ENCODE measurements around the gene SRRM3.
"Not testable (repeated sequence)": the region's sequence is repeated elsewhere in the genome, so short reads cannot be mapped to it uniquely, and the experiment has no call there.

SRRM3 gene

GRCh38 chr7:76291351-76292212 lies 89.9 kb downstream of the SRRM3 start:
- Histone ChIP-seq H3K9me3 (ENCODE audit: control insufficient read depth, low read length) (no peaks in the 10 kb centered on the region), H3K9ac (ENCODE audit: low read length) (peak overlapping the region; percentile 54), H3K4me3 (ENCODE audit: low read length) (no peak overlapping the region), H3K4me1 (ENCODE audit: control insufficient read depth, insufficient read depth, low read length) (peaks cover 54% of the 10 kb centered on the region), H3K36me3 (ENCODE audit: control insufficient read depth, insufficient read depth, low read length) (no peaks in the 10 kb centered on the region), H3K27me3 (ENCODE audit: control insufficient read depth, insufficient read depth, low read length) (no peaks in the 10 kb centered on the region)

DNA sequence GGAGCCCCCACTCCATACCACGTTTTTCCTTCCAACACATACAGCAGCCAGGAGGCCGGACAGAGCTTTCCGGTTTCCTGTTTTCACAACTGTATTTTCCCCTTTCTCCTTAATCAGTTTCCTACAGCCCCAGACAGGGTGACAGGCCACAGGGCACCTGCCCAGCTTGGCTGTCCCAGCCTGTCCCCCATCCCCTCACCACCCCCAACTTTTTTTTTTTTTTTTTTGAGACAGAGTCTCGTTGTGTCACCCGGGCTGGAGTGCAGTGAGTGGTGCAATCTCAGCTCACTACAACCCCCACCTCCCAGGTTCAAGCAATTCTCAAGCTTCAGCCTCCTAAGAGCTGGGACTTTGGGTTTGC lies 90.5 kb downstream of the SRRM3 start:
- no peaks in the 10 kb centered on the region for H3K9me3 ChIP-seq (ENCODE audit: control insufficient read depth, low read length)
- peak overlapping the region; percentile 54 for H3K9ac ChIP-seq (ENCODE audit: low read length)
- no peak overlapping the region for H3K4me3 ChIP-seq (ENCODE audit: low read length)
- H3K27me3 ChIP-seq (ENCODE audit: control insufficient read depth, insufficient read depth, low read length), result no peaks in the 10 kb centered on the region
- peaks cover 60% of the 10 kb centered on the region for H3K4me1 ChIP-seq (ENCODE audit: control insufficient read depth, insufficient read depth, low read length)
- no peaks in the 10 kb centered on the region for H3K36me3 ChIP-seq (ENCODE audit: control insufficient read depth, insufficient read depth, low read length)

GRCh38 chr7:76292911-76293310 lies 91.2 kb downstream of the SRRM3 start:
- H3K27me3 ChIP-seq (ENCODE audit: control insufficient read depth, insufficient read depth, low read length); H3K9me3 ChIP-seq (ENCODE audit: control insufficient read depth, low read length); H3K36me3 ChIP-seq (ENCODE audit: control insufficient read depth, insufficient read depth, low read length); H3K4me3 ChIP-seq (ENCODE audit: low read length); H3K9ac ChIP-seq (ENCODE audit: low read length): not testable (repeated sequence)
- H3K4me1 ChIP-seq (ENCODE audit: control insufficient read depth, insufficient read depth, low read length), result peaks cover 67% of the 10 kb centered on the region

DNA sequence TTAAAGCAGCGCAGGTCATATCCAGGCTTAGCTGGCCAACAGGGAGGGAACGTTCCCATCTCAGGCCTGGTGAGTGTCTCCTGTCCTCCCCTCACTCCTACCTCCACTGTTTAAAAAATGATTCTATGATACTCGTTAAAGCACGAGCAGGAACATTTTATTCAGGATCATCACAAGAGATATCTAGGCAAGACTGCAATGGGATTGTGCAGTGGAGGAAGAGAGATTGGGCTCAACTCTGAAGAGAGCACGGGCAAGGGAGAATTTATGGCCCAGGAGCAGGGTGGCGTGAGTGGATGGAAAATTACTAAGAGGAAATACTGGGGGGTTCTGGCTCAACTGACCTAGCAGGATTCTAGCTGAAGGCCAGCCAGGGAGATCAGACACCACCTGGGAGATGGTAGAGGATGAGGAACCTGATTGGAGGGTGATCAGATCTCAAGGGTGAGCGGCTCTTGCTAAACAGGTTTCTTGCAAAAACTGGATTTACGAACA lies 91.8 kb downstream of the SRRM3 start:
- Histone ChIP-seq H3K36me3 (ENCODE audit: control insufficient read depth, insufficient read depth, low read length) (no peaks in the 10 kb centered on the region), H3K9ac (ENCODE audit: low read length) (peak overlapping the region; percentile 29), H3K4me3 (ENCODE audit: low read length) (no peak overlapping the region), H3K9me3 (ENCODE audit: control insufficient read depth, low read length) (no peaks in the 10 kb centered on the region), H3K27me3 (ENCODE audit: control insufficient read depth, insufficient read depth, low read length) (no peaks in the 10 kb centered on the region), H3K4me1 (ENCODE audit: control insufficient read depth, insufficient read depth, low read length) (peaks cover 73% of the 10 kb centered on the region)

DNA sequence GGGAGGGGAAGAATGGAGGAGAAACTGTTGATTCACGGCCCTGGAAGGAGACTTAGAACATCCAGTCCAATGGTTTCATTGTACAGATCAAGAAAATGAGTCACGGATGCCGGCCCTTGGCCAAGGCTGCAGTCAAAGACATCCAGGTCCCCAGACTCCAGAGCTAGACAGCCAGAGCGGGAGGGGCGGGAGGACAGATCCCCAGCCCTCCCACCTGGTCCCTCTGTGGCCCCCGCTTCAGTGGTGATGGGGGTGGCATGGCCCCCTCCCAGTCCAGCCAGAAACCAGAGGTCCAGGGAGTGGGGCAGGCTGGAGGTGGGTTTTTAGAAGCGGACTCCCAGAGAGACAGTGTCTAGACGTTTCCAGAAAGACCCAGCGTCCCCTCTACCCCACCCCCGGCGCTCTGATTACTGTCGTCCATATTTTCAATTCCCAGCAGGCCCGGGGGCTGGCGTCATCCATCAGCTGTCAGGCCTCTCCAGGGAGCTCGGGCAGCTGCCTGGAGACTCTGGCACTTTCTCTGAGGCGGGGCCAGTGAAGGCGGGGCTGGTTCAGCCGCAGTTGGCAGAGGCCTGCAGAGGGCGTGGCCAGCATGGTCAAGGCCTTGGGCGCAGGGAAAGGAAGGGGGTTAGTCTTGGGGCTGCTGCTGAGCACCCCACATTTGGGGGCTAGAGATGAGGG lies 92.8 kb downstream of the SRRM3 start:
- Histone ChIP-seq H3K9me3 (ENCODE audit: control insufficient read depth, low read length) (no peaks in the 10 kb centered on the region), H3K4me1 (ENCODE audit: control insufficient read depth, insufficient read depth, low read length) (peaks cover 82% of the 10 kb centered on the region), H3K36me3 (ENCODE audit: control insufficient read depth, insufficient read depth, low read length) (no peaks in the 10 kb centered on the region), H3K27me3 (ENCODE audit: control insufficient read depth, insufficient read depth, low read length) (no peaks in the 10 kb centered on the region), H3K4me3 (ENCODE audit: low read length) (peak overlapping the region; percentile 56), H3K9ac (ENCODE audit: low read length) (peak overlapping the region; percentile 96)

GRCh38 chr7:76296743-76297740 lies 95.3 kb downstream of the SRRM3 start:
- H3K9me3 ChIP-seq (ENCODE audit: control insufficient read depth, low read length), result no peaks in the 10 kb centered on the region
- no peaks in the 10 kb centered on the region for H3K27me3 ChIP-seq (ENCODE audit: control insufficient read depth, insufficient read depth, low read length)
- H3K36me3 ChIP-seq (ENCODE audit: control insufficient read depth, insufficient read depth, low read length), result no peaks in the 10 kb centered on the region
- no peak overlapping the region for H3K4me3 ChIP-seq (ENCODE audit: low read length)
- H3K4me1 ChIP-seq (ENCODE audit: control insufficient read depth, insufficient read depth, low read length), result peaks cover 94% of the 10 kb centered on the region
- H3K9ac ChIP-seq (ENCODE audit: low read length), result peak overlapping the region; percentile 66

DNA sequence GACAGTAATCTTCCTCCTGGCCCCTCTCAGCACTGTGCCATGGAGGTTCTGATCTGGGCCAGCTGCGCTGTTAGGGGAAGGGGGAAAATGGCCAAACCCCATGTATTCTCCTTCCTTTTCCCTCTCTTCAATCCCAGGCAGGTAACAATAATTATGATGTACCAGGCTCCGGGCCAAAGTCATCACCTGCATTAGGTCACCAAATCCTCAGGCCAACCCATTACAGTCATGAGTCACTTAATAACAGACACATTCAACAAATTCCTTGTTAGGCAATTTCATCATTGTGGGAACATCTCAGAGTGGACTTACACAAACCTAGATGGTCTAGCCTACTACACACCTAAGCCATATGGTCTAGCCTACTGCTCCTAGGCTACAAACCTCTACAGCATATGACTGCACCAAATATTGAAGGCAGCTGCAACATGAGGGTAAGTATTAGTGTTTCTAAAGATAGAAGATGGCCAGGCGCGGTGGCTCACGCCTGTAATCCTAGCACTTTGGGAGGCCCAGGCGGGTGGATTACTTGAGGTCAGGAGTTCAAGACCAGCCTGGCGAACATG lies 98.6 kb downstream of the SRRM3 start:
- H3K36me3 ChIP-seq (ENCODE audit: control insufficient read depth, insufficient read depth, low read length), result no peaks in the 10 kb centered on the region
- no peaks in the 10 kb centered on the region for H3K27me3 ChIP-seq (ENCODE audit: control insufficient read depth, insufficient read depth, low read length)
- H3K9ac ChIP-seq (ENCODE audit: low read length), result no peak overlapping the region
- peaks cover 85% of the 10 kb centered on the region for H3K4me1 ChIP-seq (ENCODE audit: control insufficient read depth, insufficient read depth, low read length)
- no peaks in the 10 kb centered on the region for H3K9me3 ChIP-seq (ENCODE audit: control insufficient read depth, low read length)
- H3K4me3 ChIP-seq (ENCODE audit: low read length), result no peak overlapping the region

GRCh38 chr7:76301000-76301399 lies 99.3 kb downstream of the SRRM3 start:
- Histone ChIP-seq H3K9me3 (ENCODE audit: control insufficient read depth, low read length) (no peaks in the 10 kb centered on the region), H3K4me1 (ENCODE audit: control insufficient read depth, insufficient read depth, low read length) (peaks cover 78% of the 10 kb centered on the region), H3K4me3 (ENCODE audit: low read length) (no peak overlapping the region), H3K36me3 (ENCODE audit: control insufficient read depth, insufficient read depth, low read length) (no peaks in the 10 kb centered on the region), H3K27me3 (ENCODE audit: control insufficient read depth, insufficient read depth, low read length) (no peaks in the 10 kb centered on the region), H3K9ac (ENCODE audit: low read length) (no peak overlapping the region)

- no peaks in the 10 kb centered on the region for H3K27me3 ChIP-seq (ENCODE audit: control insufficient read depth, insufficient read depth, low read length)
- peak within 1 kb of the TSS; percentile 90 for H3K4me3 ChIP-seq (ENCODE audit: low read length)
- no peaks in the 10 kb centered on the region for H3K36me3 ChIP-seq (ENCODE audit: control insufficient read depth, insufficient read depth, low read length)
- H3K9ac ChIP-seq (ENCODE audit: low read length), result peak within 1 kb of the TSS; percentile 99
- peaks cover 75% of the 10 kb centered on the region for H3K4me1 ChIP-seq (ENCODE audit: control insufficient read depth, insufficient read depth, low read length)
- H3K9me3 ChIP-seq (ENCODE audit: control insufficient read depth, low read length), result no peaks in the 10 kb centered on the region
Measured at GRCh38 chr7:76302347-76303201, 100.9 kb downstream of the SRRM3 start, which contains the start of gene HSPB1. Gene HSPB1, plus strand, starts transcription at chr7:76302673. Its CDS starts 40 bp downstream, at chr7:76302713.

- peaks cover 66% of the 10 kb centered on the region for H3K4me1 ChIP-seq (ENCODE audit: control insufficient read depth, insufficient read depth, low read length)
Measured at GRCh38 chr7:76303202-76304147, 101.8 kb downstream of the SRRM3 start.

More at GRCh38 chr7:76303202-76304147, 101.8 kb downstream of the SRRM3 start:
- H3K9me3 ChIP-seq (ENCODE audit: control insufficient read depth, low read length), result no peaks in the 10 kb centered on the region
- peak overlapping the region; percentile 99 for H3K9ac ChIP-seq (ENCODE audit: low read length)
- H3K27me3 ChIP-seq (ENCODE audit: control insufficient read depth, insufficient read depth, low read length), result no peaks in the 10 kb centered on the region
- H3K36me3 ChIP-seq (ENCODE audit: control insufficient read depth, insufficient read depth, low read length), result no peaks in the 10 kb centered on the region
- peak overlapping the region; percentile 90 for H3K4me3 ChIP-seq (ENCODE audit: low read length)

Data from mucosa of stomach (tissue), 1 donor.